ENCODE results near the gene AMPD3. TPM values are rescaled to one million over a fixed set of nuclear protein-coding genes. Genes with fewer than 3 reads are reported as not detected.

The AMPD3 gene
- total and polyA plus RNA-seq, 2 donors (not counting 3 experiments of a cell fraction or from before 2014, with no cell fraction given): 1.4 to 2.5 TPM

DNA sequence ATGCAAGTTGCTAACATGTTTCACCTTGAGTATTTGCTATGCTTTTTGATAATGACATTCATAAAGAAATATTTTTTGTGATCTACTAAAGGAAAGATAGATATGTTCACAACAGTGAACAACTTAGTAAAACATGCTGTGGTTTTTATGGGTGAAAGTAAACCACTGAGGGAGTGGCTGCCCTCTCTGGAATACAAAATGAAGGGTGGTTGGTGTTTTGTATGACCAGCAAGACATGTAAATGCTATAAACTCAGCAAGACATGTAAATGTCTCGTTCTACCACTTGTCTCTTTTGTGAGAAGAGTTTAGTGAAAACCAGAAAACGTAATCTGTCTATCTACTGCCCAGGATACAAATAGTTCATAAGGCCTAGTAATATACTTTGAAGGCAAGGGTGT lies 7.6 kb upstream of the AMPD3 start:
- peaks cover 0 to 12% of the 10 kb centered on the region in 2 experiments for H3K27me3 ChIP-seq (ENCODE audit: control insufficient read depth in 2 of 2, insufficient read depth in 2 of 2, low read length in 2 of 2)
- no peaks in the 10 kb centered on the region for H3K79me2 ChIP-seq (ENCODE audit: control insufficient read depth, insufficient read depth, low read length)
- BruUV-seq (replicated peaks): no TSS peak
- peaks cover 7% of the 10 kb centered on the region for H3K4me1 ChIP-seq (ENCODE audit: control insufficient read depth, extremely low read depth, insufficient read depth, low read length)
- H3K9me3 ChIP-seq (replicated peaks; ENCODE audit: control insufficient read depth, insufficient read depth, low read length): no peaks in the 10 kb centered on the region
- H3K4me3 ChIP-seq (replicated peaks in 1 of 3; ENCODE audit: insufficient read depth in 1 of 3, low read depth in 1 of 3, low read length in 3 of 3): no peak overlapping the region
- no peaks in the 10 kb centered on the region for H4K20me1 ChIP-seq (replicated peaks; ENCODE audit: control insufficient read depth, extremely low read depth, insufficient read depth, low read length)
- H2AFZ ChIP-seq (ENCODE audit: low read depth, low read length): no peak overlapping the region
- no peak overlapping the region for H3K9ac ChIP-seq (replicated peaks; ENCODE audit: extremely low read depth, insufficient read depth, low read length)
- POLR2A ChIA-PET: no interaction called here
- intact Hi-C loops (cut with micrococcal nuclease): no loop called here
- H3K9me1 ChIP-seq (replicated peaks; ENCODE audit: control insufficient read depth, extremely low read depth, insufficient read depth, low read length): no peaks in the 10 kb centered on the region
- no peak overlapping the region for H3K27ac ChIP-seq (ENCODE audit: insufficient read depth, low read depth, low read length)
- FAIRE-seq: peak; percentile 26
- CTCF ChIA-PET: no interaction called here
- no peak for DNase-seq (ENCODE audit: low read depth, low spot score)
- H3K4me2 ChIP-seq (ENCODE audit: insufficient read depth, low read length): no peak overlapping the region
- dilution Hi-C loops (cut with MboI; ENCODE audit: extremely low pct_ligation_motif_present, low sequenced_read_pairs): no loop called here
- no peak for TF ChIP-seq POLR2A (IDR thresholded peaks at IDR 0.05; ENCODE audit: low read depth, low read length)
- TF ChIP-seq MYC (IDR thresholded peaks at IDR 0.05; ENCODE audit: low read depth, low read length): no peak
- no peak for TF ChIP-seq POLR2AphosphoS5 (IDR thresholded peaks at IDR 0.05; ENCODE audit: insufficient read depth, low read depth, low read length)
- TF ChIP-seq, protein P1, sequence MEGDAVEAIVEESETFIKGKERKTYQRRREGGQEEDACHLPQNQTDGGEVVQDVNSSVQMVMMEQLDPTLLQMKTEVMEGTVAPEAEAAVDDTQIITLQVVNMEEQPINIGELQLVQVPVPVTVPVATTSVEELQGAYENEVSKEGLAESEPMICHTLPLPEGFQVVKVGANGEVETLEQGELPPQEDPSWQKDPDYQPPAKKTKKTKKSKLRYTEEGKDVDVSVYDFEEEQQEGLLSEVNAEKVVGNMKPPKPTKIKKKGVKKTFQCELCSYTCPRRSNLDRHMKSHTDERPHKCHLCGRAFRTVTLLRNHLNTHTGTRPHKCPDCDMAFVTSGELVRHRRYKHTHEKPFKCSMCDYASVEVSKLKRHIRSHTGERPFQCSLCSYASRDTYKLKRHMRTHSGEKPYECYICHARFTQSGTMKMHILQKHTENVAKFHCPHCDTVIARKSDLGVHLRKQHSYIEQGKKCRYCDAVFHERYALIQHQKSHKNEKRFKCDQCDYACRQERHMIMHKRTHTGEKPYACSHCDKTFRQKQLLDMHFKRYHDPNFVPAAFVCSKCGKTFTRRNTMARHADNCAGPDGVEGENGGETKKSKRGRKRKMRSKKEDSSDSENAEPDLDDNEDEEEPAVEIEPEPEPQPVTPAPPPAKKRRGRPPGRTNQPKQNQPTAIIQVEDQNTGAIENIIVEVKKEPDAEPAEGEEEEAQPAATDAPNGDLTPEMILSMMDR (IDR thresholded peaks at IDR 0.05; ENCODE audit: extremely low read depth in 1 of 2, insufficient read depth in 1 of 2, low read depth in 1 of 2, low read length in 2 of 2): no peak
- no peaks in the 10 kb centered on the region for H3K36me3 ChIP-seq (ENCODE audit: control insufficient read depth in 2 of 2, extremely low read depth in 1 of 2, insufficient read depth in 2 of 2, low read length in 2 of 2)

DNA sequence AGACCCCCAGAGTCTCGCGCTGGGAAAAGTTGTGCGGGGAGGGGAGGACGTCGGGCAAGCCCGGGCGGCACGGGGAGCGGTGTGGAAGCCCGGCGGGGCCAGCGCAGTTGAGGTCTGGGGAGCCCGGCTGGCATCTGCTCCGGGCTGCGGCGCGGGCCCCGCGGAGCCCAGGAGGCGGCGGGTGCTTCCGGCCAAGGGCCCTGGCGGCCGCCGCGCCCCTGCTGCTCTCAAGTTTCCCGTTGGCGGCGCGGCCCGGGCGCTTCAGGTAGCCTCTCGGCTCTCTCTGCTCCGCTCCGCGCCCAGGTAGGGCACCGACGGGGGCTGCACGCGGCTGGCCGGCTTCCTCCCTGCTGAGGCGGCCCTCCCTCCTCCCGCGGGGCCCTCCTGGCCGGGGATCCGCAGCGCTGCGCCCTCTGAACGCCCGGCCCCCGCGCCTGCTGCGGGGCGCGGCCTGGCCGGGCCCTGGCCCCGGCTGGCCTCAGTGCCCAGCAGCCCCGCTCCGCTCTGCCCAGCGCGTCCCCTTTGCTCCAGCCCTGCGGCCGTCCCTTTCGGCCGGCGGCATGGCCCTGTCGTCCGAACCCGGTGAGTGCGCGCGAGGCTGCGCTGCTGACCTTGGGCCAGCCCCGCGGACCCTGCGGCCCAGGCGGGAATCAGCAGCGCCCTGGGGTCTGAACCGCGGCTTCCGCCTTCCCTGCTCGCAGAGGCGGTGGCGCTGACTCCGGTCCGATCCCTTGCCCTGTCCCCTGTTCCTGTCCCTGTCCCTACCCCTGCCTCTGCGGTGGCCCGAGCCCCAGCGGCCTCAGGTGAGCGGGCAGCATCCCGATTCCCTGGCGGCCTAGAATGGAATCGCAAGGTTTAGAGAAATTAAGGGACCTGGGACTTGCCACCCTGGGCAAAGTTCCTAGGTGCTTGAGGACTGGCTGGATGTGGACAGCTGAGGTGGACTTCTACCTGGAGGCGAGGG lies 4.3 kb upstream of the AMPD3 start:
- peak overlapping the region; percentile 5 to 33 (median 10) for H3K4me3 ChIP-seq (replicated peaks in 1 of 3; ENCODE audit: insufficient read depth in 1 of 3, low read depth in 1 of 3, low read length in 3 of 3)
- H3K4me2 ChIP-seq (ENCODE audit: insufficient read depth, low read length): peak overlapping the region; percentile 45
- TF ChIP-seq, protein P1 (IDR thresholded peaks at IDR 0.05; ENCODE audit: extremely low read depth in 1 of 2, insufficient read depth in 1 of 2, low read depth in 1 of 2, low read length in 2 of 2): peak; percentile 27 to 51
- TF ChIP-seq, protein P2, sequence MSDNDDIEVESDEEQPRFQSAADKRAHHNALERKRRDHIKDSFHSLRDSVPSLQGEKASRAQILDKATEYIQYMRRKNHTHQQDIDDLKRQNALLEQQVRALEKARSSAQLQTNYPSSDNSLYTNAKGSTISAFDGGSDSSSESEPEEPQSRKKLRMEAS (IDR thresholded peaks at IDR 0.05; ENCODE audit: insufficient read depth, insufficient read length): no peak
- intact Hi-C loops (cut with micrococcal nuclease) (no loop called here), dilution Hi-C loops (cut with MboI; ENCODE audit: extremely low pct_ligation_motif_present, low sequenced_read_pairs) (no loop called here)
- FAIRE-seq (no peak), DNase-seq (ENCODE audit: low read depth, low spot score) (no peak)
- H4K20me1 ChIP-seq (replicated peaks; ENCODE audit: control insufficient read depth, extremely low read depth, insufficient read depth, low read length): no peaks in the 10 kb centered on the region
- no peaks in the 10 kb centered on the region for H3K36me3 ChIP-seq (ENCODE audit: control insufficient read depth in 2 of 2, extremely low read depth in 1 of 2, insufficient read depth in 2 of 2, low read length in 2 of 2)
- CTCF ChIA-PET: no interaction called here
- H3K79me2 ChIP-seq (ENCODE audit: control insufficient read depth, insufficient read depth, low read length): no peaks in the 10 kb centered on the region
- peak overlapping the region; percentile 80 for H2AFZ ChIP-seq (ENCODE audit: low read depth, low read length)
- H3K9me3 ChIP-seq (replicated peaks; ENCODE audit: control insufficient read depth, insufficient read depth, low read length): no peaks in the 10 kb centered on the region
- H3K27me3 ChIP-seq (ENCODE audit: control insufficient read depth in 2 of 2, insufficient read depth in 2 of 2, low read length in 2 of 2): peaks cover 0 to 15% of the 10 kb centered on the region in 2 experiments
- peak overlapping the region; percentile 25 for H3K9ac ChIP-seq (replicated peaks; ENCODE audit: extremely low read depth, insufficient read depth, low read length)
- H3K4me1 ChIP-seq (ENCODE audit: control insufficient read depth, extremely low read depth, insufficient read depth, low read length): peaks cover 7% of the 10 kb centered on the region
- BruUV-seq (replicated peaks): no TSS peak
- H3K27ac ChIP-seq (ENCODE audit: insufficient read depth, low read depth, low read length): no peak overlapping the region
- no peaks in the 10 kb centered on the region for H3K9me1 ChIP-seq (replicated peaks; ENCODE audit: control insufficient read depth, extremely low read depth, insufficient read depth, low read length)
- POLR2A ChIA-PET: no interaction called here

Data from endothelial cell of umbilical vein (primary cell).